Progenitor cell of endocrine pancreas (in vitro differentiated cells): Measurements from ENCODE around the gene ZNF521. TPM values are rescaled to one million over a fixed set of nuclear protein-coding genes. Genes with fewer than 3 reads are reported as not detected.

Experiments
- DNase-seq: peaks from one replicate; pipeline ENCODE4 v3.0.0; 2021; ENCODE audit warnings: low spot score; ENCODE audit not compliant: unreplicated experiment
- H3K27ac Mint-ChIP-seq: 2 replicates; pipeline ENCODE4 v1.8.0; 2021; ENCODE audit warnings: mild to moderate bottlenecking, moderate library complexity, mixed read lengths
- H3K27me3 Mint-ChIP-seq: 2 replicates; pipeline ENCODE4 v1.8.0; 2021; ENCODE audit warnings: mixed read lengths
- H3K36me3 Mint-ChIP-seq: 2 replicates; pipeline ENCODE4 v1.8.0; 2022; ENCODE audit warnings: mixed read lengths; ENCODE audit not compliant: insufficient read depth
- H3K4me1 Mint-ChIP-seq: 2 replicates; pipeline ENCODE4 v1.8.0; 2021; ENCODE audit warnings: low read depth, mixed read lengths
- H3K4me3 Mint-ChIP-seq: 2 replicates; pipeline ENCODE4 v1.8.0; 2021; ENCODE audit warnings: low read depth, mild to moderate bottlenecking, moderate library complexity, mixed read lengths
- H3K9me3 Mint-ChIP-seq: 2 replicates; pipeline ENCODE4 v1.8.0; 2021; ENCODE audit warnings: low read depth, mixed read lengths
- total RNA-seq: library from RNA; stranded (reverse); gene quantifications from 2 replicates; pipeline ENCODE4 v1.2.1, GENCODE V29; 2021
- TF ChIP-seq, protein P1 (sequence below): fragments of 200-600 bp; sonication (generic); IDR thresholded peaks from one replicate; pipeline ENCODE4 v1.5.0; 2021; ENCODE audit warnings: antibody characterized with exemption, mild to moderate bottlenecking; ENCODE audit not compliant: unreplicated experiment

ZNF521 gene
- total RNA-seq, 1 donor from 2014 or later: 39.1 TPM

- TF ChIP-seq, protein P1, sequence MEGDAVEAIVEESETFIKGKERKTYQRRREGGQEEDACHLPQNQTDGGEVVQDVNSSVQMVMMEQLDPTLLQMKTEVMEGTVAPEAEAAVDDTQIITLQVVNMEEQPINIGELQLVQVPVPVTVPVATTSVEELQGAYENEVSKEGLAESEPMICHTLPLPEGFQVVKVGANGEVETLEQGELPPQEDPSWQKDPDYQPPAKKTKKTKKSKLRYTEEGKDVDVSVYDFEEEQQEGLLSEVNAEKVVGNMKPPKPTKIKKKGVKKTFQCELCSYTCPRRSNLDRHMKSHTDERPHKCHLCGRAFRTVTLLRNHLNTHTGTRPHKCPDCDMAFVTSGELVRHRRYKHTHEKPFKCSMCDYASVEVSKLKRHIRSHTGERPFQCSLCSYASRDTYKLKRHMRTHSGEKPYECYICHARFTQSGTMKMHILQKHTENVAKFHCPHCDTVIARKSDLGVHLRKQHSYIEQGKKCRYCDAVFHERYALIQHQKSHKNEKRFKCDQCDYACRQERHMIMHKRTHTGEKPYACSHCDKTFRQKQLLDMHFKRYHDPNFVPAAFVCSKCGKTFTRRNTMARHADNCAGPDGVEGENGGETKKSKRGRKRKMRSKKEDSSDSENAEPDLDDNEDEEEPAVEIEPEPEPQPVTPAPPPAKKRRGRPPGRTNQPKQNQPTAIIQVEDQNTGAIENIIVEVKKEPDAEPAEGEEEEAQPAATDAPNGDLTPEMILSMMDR: no peak
Observed at GRCh38 chr18:25057491-25058050, 294.4 kb downstream of the ZNF521 start.

GRCh38 chr18:25056429-25056828 lies 295.5 kb downstream of the ZNF521 start:
- no peaks in the 10 kb centered on the region for H3K9me3 Mint-ChIP-seq
- TF ChIP-seq, protein P1: no peak
- H3K4me1 Mint-ChIP-seq: peaks cover 3% of the 10 kb centered on the region
- no peaks in the 10 kb centered on the region for H3K36me3 Mint-ChIP-seq
- no peak overlapping the region for H3K27ac Mint-ChIP-seq
- peaks cover 18% of the 10 kb centered on the region for H3K27me3 Mint-ChIP-seq
- DNase-seq: no peak
- no peak overlapping the region for H3K4me3 Mint-ChIP-seq

More at GRCh38 chr18:25057491-25058050, 294.4 kb downstream of the ZNF521 start:
- H3K9me3 Mint-ChIP-seq: no peaks in the 10 kb centered on the region
- no peak overlapping the region for H3K27ac Mint-ChIP-seq
- DNase-seq: no peak
- H3K4me3 Mint-ChIP-seq: no peak overlapping the region
- peaks cover 4% of the 10 kb centered on the region for H3K4me1 Mint-ChIP-seq
- peaks cover 18% of the 10 kb centered on the region for H3K27me3 Mint-ChIP-seq
- H3K36me3 Mint-ChIP-seq: no peaks in the 10 kb centered on the region

DNA sequence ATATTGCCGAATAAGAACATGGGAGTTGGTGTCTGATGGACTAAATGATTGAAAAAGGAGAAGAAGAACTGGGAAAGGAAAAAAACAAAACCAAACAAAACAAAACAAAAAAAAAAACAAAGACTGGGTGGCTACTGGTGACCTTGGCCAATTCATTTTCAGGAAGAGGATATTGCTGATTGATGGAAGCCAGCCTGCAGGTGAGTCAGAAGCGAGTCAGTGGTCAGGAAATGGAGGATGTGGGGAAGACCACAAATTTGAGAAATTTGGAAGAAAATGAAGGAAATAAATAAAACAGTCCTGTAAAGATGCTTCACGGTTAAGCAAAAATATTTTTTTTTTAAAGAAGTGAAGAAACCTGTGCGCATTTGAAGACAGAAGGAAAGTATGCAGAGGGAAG lies 296.9 kb downstream of the ZNF521 start:
- H3K27ac Mint-ChIP-seq: no peak overlapping the region
- TF ChIP-seq, protein P1: no peak
- H3K4me1 Mint-ChIP-seq: no peaks in the 10 kb centered on the region
- peaks cover 25% of the 10 kb centered on the region for H3K27me3 Mint-ChIP-seq
- DNase-seq: no peak
- no peaks in the 10 kb centered on the region for H3K36me3 Mint-ChIP-seq
- H3K4me3 Mint-ChIP-seq: no peak overlapping the region
- no peaks in the 10 kb centered on the region for H3K9me3 Mint-ChIP-seq

DNA sequence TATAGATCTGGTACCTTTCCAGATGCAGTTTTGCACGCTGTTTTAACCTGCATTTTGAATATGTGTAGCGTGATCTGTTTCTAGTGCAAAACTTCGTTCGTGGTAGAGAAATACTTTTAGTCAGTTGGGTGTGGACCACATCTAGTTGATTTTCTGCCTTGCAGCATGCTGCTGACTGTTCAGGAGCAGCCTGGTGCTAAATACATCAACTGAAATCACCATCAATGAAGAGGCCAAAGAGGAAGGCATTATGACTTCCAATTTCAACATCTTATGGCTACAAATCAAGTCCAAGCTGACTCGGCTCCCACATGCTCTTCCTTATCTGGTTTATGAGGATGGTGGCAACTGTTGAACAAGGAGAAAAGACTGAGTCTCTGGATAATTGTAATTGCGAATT lies 298.5 kb downstream of the ZNF521 start:
- H3K4me1 Mint-ChIP-seq: no peaks in the 10 kb centered on the region
- peaks cover 37% of the 10 kb centered on the region for H3K27me3 Mint-ChIP-seq
- TF ChIP-seq, protein P1: no peak
- no peak overlapping the region for H3K4me3 Mint-ChIP-seq
- no peak for DNase-seq
- H3K27ac Mint-ChIP-seq: no peak overlapping the region
- no peaks in the 10 kb centered on the region for H3K36me3 Mint-ChIP-seq
- no peaks in the 10 kb centered on the region for H3K9me3 Mint-ChIP-seq

GRCh38 chr18:25052511-25052921 lies 299.4 kb downstream of the ZNF521 start:
- no peaks in the 10 kb centered on the region for H3K4me1 Mint-ChIP-seq
- no peak overlapping the region for H3K27ac Mint-ChIP-seq

More at GRCh38 chr18:25052511-25052921, 299.4 kb downstream of the ZNF521 start:
- peaks cover 41% of the 10 kb centered on the region for H3K27me3 Mint-ChIP-seq
- H3K36me3 Mint-ChIP-seq: no peaks in the 10 kb centered on the region
- DNase-seq: no peak
- TF ChIP-seq, protein P1: no peak
- no peaks in the 10 kb centered on the region for H3K9me3 Mint-ChIP-seq
- no peak overlapping the region for H3K4me3 Mint-ChIP-seq
